CD1c-positive myeloid dendritic cell (primary cell): ENCODE measurements around the gene CAPZA2.

Source experiments
- DNase-seq: peaks from one replicate; pipeline ENCODE4 v3.0.0-alpha.2; 2016; ENCODE audit errors: extremely low spot score

CAPZA2 gene

DNA sequence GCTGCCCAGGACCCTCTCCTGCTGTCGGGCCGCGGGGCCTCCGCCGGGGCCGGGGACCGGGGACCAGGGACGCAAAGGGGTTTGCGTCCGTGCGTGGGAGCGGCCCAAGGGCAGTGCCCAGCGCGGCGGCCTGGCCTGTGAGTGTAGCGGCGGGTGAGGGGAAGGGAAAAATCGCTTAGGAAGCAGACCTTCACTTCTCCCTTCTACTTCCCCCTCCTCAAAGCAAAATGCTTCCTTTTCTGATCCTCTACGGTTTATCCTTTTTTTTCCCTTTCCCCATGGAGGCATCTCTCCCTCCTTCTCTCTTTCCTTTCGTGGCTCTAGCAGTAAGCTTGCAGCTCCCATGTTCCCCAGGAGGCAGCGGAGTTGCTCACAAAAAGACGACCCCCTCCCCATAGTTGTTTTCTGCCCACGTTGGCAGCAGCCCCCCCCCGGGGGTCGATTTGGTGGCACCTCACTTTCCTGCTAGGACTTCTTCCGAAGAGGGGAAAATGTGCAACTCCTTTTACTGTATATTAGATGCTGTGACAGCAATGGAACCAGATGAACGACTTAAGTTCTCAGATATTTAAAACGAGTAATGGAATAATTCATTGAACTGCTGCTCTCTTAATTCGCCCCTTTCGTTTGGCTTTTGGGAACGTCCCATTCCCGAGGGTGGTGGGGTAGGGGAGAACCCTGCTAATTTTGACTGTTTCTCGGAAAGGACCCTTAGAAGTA, 724 bp downstream of the CAPZA2 start:
- peak; percentile 15 for DNase-seq

DNA sequence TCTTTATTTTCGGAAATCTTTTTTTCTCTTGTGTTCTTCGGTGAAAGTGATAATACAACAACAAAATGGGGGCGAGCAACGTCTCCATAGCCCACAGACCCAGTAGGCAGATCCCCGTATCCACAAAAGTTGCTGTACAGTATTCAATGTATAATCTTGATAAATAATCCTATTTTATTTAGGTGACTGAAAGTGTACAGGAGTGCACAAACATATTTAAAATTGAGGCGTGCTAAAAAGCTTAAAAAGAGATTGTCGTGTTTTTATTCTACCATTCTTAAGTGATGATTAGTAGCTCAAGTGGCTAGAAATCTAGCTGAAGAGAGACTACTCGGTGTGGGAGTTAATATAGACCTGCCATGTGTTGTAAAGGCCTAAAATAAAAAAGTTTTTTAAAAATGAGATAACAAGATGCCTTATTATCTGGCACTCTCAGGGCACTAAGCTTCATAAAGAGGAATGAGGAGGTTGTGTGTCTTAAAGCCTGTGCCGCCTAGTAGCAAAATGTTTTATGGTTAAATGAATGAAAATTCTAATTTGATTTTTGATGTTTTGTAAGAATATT, 1.6 kb downstream of the CAPZA2 start:
- no peak for DNase-seq

DNA sequence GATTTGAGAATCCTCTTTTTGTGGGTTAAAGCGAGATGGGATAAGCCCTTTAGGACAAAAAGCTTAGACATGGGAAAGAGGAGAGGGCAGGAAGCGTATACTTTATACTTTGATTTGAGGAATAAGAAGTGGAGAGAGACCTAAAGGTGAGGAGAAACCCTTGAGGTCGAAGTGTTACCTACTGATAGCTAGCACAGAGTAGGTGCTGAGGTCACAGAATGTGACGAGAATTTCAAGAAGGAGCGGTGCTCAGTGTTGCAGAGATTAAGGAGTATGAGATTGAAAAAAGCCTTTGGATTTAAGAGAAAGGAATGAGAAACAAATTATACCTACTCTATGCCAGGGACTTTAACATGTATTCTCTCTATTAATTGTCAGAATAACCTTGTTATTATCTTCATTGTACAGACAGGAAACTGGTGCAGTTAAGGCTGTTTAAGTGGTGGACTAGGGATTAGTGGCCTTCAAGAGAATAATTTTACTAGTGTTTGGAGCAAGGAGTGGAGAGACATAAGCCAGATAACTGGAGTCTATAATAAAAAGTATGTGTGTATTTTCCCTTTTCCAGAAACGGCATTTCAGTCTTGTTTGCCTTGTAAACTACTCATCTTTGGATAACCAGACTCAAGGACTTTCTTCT, 8.8 kb downstream of the CAPZA2 start:
- DNase-seq, result no peak

DNA sequence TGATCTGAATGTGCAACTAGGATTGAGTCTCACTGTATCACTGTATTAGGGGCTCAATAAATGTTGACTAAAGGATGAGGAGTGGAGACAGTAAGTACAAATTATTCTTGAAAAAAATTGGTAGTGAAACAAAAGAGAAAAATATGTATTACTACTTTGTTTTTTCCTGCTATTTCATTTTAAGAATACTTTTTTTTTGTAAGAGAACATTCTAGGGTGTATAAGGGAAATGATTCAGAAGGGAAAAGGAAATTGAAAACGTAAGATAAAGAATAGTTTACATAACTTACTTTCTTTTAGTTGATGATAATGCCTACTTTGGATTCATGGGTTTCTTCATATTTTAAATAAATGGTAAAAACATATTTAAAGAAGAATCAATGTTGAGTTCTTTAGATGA, 9.6 kb downstream of the CAPZA2 start:
- DNase-seq, result no peak

DNA sequence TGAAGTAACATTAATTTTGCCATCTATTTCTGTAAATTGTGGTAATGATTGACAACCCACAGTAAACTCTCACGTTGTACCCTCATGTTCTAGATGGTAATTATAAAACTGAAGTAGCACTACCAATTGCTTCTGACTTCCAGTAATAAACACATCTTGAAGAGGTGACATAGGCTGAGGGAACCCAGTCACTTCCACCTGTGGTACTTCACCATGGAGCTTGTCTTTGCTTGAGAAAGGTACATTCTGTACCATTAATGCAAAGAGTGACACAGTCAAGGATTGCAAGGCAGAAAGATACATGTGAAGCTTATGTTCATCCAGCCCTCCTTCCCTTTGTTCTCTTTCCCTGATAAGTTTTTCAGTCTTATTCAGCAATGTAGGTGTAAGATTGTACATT, 11.2 kb downstream of the CAPZA2 start:
- no peak for DNase-seq

DNA sequence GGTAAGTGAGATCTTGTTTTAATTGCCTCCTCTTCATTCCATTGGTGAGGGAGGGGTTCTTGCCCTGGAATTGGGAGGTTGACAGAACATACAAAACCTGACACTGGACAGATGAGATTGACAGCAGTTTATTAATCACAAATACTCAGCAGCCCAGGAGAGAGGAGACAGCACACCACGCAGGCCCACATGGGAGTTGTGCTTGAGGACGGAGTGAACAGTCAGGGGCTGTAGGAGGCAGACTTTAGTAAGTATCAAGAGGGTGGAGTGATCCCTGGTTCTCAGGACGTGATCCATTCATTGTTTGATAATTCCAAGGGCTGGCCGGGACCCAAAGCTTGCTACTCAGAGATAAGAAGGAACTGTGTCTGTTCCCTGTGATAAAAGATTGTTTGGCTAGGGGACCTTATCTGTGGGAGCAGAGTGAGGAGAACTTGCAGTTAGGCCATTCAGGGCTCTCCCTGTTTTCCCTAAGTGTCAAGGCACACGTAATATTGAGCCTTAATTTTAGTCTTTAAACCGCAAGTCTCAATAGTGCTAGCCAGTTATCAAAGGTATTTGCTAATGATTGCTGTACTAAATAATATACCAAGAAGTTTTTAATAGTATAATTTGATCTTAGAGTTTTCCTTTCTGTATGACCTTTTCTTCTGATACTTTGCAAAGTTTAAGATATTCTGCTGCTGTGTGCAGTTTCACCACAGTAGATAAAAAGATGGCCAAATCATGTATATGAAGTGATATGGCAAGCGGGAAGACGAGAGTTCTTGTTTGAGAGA, 14.5 kb downstream of the CAPZA2 start:
- no peak for DNase-seq

DNA sequence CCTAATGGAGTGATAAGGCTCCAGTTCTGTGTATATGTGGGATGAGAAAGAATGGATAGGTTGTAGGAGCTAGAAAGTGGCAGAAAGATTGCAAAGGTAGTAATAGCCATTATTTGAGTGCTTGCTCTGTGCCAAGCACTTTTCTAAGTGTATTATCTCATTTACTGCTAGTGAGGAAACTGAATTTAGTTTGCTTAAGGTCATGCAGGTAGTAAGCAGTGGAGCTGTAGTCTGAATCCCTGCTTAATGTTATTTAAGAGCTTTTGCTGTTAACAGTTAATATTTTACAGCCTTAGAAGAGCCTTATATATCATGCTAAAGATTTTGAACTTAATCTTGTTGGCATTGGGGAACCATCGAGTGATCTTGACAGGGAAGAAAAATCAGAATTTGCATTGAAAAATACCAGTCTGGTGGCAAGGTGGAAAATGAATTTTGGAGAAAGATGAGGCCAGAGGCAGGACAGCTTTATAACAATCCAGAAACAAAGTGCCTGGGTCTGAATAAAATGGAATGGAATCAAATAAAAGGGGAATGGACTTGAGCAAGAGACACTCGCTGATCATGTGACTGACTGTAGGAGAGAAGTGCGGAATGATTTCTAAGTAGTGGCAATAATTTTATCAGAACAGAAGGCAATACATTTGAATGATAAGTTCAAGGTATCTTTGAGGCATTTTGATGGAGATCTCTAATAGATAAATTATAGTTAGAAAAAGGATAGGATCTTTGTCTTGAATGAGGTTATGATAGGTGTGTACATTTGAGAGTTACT, 15.2 kb downstream of the CAPZA2 start:
- DNase-seq, result no peak

DNA sequence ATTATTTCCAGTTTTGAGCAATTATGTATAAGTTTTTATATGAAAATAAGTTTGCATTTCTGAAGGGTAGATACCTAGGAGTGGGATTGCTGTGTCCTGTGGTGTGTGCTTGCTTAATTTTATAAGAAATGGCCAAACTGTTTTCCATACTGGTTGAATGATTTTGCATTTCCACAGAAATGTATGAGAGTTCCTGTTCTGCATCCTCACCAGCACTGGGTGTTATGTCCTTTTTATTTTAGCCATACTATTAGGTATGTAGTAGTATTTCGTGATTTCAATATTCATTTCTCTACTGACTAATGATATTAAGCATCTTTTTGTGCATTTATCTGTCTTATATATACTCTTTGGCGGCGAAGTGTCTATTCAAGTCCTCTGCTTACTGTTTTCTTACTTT, 22.3 kb downstream of the CAPZA2 start:
- no peak for DNase-seq

DNA sequence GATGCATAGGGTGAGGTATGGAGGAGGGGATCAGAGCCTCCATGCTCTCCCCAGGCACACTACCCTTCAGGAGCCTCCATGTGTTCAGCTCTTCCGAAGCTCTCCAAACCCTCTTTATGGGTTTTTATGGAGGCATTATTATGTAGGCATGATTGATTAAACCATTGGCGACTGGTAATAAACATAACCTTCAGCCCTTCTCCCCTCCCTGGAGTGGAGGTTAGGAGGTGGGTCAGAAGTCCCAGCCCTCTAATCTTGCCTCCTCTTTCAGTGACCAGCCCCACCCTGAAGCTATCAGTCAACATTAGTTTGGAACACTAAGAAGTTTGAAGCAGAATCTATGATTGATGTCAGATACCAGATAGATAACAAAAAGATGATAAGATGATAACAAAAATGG, 23.3 kb downstream of the CAPZA2 start:
- DNase-seq, result no peak

DNA sequence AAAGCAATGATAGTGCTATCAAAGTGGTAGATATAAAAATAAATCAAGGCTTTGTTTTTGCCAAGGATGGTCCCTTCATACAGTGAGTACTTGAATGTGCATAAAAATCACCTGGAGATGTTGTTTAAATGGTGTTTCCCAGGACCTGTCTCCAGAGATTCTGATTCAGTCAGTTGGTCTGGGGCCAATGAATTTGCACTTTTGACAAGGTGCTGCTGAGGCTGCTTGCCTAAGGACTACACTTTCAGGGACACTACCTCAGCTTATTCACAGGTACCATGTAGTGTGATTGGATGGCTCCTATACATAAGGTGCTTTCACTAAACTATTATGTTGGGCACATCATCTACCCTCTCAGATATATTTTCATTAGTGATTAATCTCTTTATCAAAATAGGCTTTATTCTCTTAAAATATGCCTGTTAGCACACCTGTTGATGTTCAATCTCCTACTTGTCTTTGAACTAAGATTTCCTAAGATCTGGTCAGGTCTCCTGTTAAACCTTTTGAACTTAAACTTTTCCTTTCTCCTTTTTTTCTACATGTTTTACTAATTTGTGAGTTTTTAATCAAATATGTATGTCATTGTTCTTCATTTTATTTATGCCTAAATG, 24.3 kb downstream of the CAPZA2 start:
- no peak for DNase-seq

DNA sequence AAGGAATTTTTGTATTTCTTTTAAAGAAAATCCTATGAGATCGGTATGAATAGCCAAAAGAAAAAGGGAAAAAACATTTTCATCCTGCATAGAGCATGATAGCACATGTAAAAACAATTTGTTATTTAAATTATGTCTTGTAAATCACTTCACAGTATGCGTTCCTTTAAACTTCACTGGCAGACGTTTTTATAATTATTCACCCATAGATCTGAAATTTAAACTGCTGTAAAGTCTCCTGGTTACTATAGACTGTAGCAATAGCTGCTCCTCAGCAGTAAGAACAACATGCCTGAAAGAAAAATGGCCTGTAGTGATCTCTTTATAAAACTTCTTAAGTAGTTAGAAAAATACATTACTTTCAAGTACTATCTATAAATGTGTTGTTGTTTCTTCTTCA, 26.5 kb downstream of the CAPZA2 start:
- no peak for DNase-seq

DNA sequence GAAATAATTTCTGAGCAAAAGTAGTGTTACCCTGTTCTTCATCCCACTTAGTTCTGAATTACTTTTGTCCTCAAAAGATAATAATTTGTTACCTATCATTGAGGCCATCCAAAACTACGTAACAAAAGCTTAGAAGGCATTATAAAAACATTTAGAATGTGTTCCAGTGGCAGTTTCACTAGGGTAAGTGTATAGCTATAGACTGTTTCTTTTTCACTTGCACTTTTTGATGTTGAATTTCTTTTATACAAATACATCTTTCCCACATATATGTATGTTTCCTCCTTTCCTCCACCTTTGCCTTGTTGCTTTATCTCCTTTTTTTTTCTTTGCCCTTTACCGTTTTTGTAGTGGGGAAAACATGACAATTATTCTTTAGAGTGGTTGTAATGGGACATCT, 33.5 kb downstream of the CAPZA2 start:
- DNase-seq, result no peak

DNA sequence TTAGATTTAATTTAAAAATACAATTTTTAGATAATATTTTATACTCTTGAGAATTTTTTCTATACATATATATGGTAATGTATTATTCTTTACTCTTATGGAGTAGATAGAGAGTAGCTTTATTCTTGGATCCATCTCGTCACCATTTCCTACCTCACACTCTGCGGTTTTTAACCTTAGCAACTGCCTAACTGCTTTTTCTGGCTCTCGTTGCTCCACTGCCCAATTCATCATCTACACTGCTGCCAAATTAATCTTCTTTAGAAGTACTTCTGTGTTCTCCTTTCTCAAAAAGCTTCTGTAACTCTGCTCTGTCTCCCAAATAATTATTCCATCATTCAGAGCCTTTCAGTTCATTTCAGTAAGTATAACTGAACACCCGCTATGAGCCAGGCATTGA, 35.3 kb downstream of the CAPZA2 start:
- no peak for DNase-seq

DNA sequence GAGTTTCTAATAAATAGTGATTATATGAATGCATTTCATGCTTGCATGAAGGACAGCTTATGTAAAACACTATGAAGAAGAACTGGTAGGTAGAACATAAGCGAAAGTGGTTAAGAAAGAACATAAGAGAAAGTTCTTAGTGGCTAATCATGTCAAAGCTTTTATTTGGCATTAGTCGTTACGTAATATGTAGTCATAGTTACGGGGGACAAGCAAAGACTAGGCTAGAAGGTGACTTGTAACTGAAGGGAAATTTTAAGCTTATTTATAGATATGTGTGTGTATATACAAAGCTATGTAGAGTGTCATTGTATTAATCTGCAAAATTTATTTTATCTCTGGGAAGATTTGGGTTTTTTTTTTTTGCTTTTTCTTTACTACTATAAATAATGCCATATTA, 36.9 kb downstream of the CAPZA2 start:
- no peak for DNase-seq

DNA sequence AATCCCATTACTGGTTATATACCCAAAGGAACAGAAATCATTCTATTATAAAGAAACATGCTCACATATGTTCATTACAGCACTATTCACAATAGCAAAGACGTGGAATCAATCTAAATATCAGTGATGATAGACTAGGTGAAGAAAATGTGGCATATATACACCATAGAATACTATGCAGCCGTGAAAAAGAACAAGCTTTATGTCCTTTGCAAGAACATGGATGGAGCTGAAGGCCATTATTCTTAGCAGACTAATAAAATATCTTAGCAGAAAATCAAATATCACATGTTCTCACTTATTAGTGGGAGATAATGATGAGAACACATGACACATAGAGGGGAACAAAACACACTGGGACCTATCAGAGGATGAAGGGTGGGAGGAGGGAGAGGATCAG, 38.8 kb downstream of the CAPZA2 start:
- DNase-seq, result no peak

DNA sequence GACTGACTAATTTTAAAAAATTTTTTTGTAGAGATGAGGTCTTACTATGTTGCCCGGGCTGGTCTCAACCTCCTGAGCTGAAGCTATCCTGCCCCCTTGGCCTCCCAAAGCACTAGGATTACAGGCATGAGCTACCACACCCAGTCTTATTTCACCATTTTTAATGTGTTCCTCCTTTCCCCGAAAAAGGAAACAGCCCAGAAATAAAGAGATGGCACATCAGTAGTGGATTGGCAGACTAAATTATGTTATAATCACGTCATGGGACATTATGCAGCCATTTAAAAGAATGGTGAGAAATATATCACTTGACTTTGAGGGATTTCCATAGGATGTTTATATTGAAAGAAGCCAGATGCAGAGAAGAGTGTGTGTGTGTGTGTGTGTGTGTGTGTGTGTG, 40.5 kb downstream of the CAPZA2 start:
- DNase-seq, result peak; percentile 4

DNA sequence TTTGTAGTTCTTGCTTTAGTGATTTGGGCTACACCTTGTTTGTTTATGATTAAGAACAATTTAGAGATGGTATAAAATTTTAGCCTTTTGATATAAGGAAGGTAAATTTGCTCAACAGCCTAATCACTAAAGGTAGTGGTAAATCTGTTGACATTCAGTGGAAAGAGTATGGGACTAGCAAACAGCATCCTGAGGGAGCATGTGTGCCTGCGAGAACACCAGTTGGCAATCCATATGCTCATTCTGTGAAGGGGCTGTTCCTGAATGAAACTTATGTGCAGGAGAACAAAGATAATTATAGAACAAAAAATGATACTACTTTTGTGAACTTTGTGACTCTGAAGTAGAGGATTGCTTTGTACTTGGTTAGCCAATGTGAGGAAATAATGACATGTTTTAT, 44.0 kb downstream of the CAPZA2 start:
- DNase-seq, result no peak

DNA sequence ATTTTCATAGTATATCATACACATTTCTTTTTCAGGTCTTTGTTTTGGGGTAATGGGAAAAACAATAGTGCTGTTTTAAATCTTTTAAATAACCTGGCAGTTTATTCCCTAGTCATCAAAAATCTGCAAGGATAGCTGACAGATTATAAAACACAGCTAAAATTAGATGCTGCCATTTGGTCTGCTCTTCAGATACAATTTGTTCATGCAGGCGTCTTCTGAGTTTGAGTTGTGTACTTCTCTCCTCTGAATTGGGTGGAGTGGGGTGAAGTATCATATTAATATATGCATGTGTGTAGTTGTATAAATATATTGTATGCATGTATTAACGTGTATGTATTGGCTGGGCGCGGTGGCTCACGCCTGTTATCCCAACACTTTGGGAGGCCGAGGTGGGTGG, 48.0 kb downstream of the CAPZA2 start:
- no peak for DNase-seq

DNA sequence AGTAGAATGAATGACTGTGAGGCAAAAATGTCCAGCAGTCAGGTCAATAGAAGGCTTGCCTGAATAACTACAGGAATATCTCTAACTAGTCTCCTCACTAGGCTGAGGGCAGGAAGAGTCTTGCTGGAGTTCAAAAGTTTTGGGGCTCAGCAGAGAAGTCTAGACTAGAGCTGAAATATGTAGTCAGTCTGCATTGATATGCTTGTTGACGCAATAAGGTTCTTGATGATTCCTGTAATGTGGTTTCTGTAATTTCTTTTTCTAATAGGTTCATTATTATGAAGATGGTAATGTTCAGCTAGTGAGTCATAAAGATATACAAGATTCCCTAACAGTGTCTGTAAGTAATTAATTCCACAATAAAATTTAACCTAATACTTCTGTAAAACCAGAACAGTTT, 49.4 kb downstream of the CAPZA2 start:
- no peak for DNase-seq

DNA sequence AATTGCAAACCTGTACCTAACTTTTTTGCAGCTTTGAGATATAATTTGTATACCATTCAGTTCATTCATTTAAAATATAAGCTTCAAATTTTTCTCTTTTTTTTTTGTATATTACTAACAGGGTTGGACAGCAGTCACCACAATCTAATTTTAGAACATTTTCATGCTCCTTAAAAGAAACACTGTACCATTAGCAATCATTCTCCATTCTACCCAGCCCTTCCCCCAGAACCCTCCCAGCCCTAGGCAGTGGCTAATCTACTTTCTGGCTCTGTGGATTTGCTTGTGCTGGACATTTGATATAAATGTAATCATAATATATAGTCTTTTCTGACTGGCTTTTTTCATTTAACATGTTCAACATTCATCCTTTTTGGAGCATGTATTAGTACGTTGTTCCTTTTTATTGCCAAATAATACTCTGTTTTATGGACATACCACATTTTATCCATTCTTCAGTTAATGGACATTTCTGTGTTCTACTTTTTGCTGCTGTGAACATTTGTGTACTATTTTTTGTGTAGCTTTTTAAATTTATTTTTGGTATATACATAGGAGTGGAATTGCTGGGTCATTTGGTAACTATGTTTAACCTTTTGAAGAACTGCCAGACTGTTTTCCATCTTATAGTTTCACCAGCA, 50.0 kb downstream of the CAPZA2 start:
- DNase-seq, result no peak

DNA sequence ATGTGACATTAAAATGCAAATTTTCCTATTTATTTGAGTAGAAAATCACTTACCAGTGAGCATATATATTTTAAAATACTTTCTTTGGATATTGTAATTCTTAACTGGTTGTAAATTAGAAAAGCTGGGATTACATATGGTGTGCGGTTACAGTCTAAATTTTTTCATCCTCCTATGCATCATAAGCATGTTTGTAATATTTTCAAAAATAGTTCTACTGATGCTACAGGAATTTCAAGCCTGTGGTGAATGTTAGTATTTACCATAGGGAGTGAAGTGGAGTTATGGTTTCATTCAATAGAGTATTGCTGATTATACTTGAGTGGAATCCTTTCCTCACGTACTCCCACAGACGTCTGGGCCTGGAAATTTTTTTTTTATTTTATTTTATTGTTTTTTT, 56.3 kb downstream of the CAPZA2 start:
- DNase-seq, result no peak
